ENCODE measurements around the gene VSTM4. TPM values are rescaled to one million over a fixed set of nuclear protein-coding genes. Genes with fewer than 3 reads are reported as not detected.

The VSTM4 gene
- total RNA-seq, 1 experiment from 2014 or later: 0.13 TPM

DNA sequence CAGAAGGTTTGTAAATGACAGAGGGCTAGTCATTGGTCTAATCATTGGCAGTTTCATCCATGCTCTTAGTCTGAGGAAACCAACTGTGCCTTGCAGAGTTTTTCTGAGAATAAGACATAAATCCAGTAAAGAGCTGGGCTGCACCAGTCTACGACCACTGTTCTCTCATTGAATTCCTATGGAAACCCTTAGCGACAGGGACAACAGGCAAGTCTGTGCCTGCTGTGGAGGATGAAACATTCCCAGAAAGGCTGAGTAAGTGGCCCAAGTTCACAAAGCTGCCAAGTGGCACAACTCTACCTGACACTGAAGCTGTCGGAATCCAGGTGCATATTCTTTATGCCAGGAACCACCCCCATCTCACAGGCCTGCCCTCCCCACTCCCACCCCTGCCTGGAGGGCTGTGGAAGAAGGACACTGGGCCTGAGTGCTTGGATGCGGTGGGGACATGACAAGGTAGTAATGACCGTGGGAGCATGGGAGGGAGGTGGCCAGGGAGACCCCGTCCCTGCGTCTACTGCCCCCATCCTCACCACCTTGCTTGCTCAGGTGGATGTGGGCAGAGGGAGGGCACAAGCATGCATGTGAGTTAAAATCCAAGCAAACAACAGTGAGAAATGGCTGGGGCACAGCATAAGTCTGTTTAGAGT is 58.0 kb downstream of the VSTM4 start:
- ChIA-PET CTCF (no interaction called here), POLR2A (no interaction called here)
- ATAC-seq: no peak
- intact Hi-C loops (cut with micrococcal nuclease; ENCODE audit: unreplicated experiment): no loop called here
- H3K36me3 ChIP-seq (ENCODE audit: control insufficient read depth, insufficient read depth, low read length): no peaks in the 10 kb centered on the region
- peaks cover 5% of the 10 kb centered on the region; the same call in 1 of the 2 replicates for H3K27me3 ChIP-seq (ENCODE audit: control insufficient read depth, insufficient read depth, low read length)
- peaks cover 6% of the 10 kb centered on the region for H3K9me3 ChIP-seq (ENCODE audit: control insufficient read depth, insufficient read depth, low read depth, low read length)
- in situ Hi-C loops (cut with HindIII; ENCODE audit: low pct_unique_long_range_greater_than_20kb, low sequenced_read_pairs): no loop called here
- H3K4me3 ChIP-seq (ENCODE audit: low read depth in 2 of 2, low read length in 2 of 2): no peak overlapping the region
- TF ChIP-seq, protein P1, sequence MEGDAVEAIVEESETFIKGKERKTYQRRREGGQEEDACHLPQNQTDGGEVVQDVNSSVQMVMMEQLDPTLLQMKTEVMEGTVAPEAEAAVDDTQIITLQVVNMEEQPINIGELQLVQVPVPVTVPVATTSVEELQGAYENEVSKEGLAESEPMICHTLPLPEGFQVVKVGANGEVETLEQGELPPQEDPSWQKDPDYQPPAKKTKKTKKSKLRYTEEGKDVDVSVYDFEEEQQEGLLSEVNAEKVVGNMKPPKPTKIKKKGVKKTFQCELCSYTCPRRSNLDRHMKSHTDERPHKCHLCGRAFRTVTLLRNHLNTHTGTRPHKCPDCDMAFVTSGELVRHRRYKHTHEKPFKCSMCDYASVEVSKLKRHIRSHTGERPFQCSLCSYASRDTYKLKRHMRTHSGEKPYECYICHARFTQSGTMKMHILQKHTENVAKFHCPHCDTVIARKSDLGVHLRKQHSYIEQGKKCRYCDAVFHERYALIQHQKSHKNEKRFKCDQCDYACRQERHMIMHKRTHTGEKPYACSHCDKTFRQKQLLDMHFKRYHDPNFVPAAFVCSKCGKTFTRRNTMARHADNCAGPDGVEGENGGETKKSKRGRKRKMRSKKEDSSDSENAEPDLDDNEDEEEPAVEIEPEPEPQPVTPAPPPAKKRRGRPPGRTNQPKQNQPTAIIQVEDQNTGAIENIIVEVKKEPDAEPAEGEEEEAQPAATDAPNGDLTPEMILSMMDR (IDR thresholded peaks at IDR 0.05): no peak
- no peak for TF ChIP-seq SIN3A (IDR thresholded peaks at IDR 0.05; ENCODE audit: borderline replicate concordance, insufficient read depth, low read depth, low read length)
- no peak for TF ChIP-seq POLR2AphosphoS5 (IDR thresholded peaks at IDR 0.05; ENCODE audit: low read depth, low read length)
- TF ChIP-seq TCF7L2 (IDR thresholded peaks at IDR 0.05; ENCODE audit: low read depth, low read length): no peak
- TF ChIP-seq, protein P2, sequence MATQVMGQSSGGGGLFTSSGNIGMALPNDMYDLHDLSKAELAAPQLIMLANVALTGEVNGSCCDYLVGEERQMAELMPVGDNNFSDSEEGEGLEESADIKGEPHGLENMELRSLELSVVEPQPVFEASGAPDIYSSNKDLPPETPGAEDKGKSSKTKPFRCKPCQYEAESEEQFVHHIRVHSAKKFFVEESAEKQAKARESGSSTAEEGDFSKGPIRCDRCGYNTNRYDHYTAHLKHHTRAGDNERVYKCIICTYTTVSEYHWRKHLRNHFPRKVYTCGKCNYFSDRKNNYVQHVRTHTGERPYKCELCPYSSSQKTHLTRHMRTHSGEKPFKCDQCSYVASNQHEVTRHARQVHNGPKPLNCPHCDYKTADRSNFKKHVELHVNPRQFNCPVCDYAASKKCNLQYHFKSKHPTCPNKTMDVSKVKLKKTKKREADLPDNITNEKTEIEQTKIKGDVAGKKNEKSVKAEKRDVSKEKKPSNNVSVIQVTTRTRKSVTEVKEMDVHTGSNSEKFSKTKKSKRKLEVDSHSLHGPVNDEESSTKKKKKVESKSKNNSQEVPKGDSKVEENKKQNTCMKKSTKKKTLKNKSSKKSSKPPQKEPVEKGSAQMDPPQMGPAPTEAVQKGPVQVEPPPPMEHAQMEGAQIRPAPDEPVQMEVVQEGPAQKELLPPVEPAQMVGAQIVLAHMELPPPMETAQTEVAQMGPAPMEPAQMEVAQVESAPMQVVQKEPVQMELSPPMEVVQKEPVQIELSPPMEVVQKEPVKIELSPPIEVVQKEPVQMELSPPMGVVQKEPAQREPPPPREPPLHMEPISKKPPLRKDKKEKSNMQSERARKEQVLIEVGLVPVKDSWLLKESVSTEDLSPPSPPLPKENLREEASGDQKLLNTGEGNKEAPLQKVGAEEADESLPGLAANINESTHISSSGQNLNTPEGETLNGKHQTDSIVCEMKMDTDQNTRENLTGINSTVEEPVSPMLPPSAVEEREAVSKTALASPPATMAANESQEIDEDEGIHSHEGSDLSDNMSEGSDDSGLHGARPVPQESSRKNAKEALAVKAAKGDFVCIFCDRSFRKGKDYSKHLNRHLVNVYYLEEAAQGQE (IDR thresholded peaks at IDR 0.05; ENCODE audit: insufficient read depth in 1 of 2, low read depth in 2 of 2, low read length in 1 of 2): no peak
- no TSS peak for BruUV-seq (replicated peaks)
- H3K27ac ChIP-seq (ENCODE audit: low read length): no peak overlapping the region
- DNase-seq (ENCODE audit: low read depth, low spot score): no peak
- no peaks in the 10 kb centered on the region for H3K4me1 ChIP-seq (ENCODE audit: control insufficient read depth, insufficient read depth, low read length)

DNA sequence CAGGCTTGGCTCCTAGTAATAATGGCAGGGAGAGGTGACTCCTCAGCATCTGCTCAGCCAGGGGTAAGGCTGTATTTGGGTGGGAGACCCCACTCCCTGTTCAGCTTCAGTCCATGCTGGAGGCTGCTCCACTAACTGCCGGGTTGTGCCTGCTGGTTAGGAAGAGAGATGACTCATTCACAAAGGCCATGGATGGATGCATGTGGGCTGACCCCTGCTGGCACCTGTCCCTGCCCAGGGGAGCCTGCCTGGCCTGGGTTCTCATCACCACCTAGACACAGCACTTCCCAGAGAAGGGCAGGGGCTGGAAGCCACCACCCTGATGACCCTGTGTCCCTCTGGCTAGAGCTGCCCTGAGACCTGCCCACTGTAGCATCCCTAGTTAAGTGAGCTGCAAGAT is 59.0 kb downstream of the VSTM4 start:
- in situ Hi-C loops (cut with HindIII; ENCODE audit: low pct_unique_long_range_greater_than_20kb, low sequenced_read_pairs): no loop called here
- ChIA-PET POLR2A (no interaction called here), CTCF (interaction anchor here (0.6 kb wide), 1 partner anchor 108 kb away, joined by 3 read pairs; no protein-coding TSS in a partner anchor)
- H3K9me3 ChIP-seq (ENCODE audit: control insufficient read depth, insufficient read depth, low read depth, low read length): no peaks in the 10 kb centered on the region
- H3K27me3 ChIP-seq (ENCODE audit: control insufficient read depth, insufficient read depth, low read length): peaks cover 10% of the 10 kb centered on the region; the same call in 1 of the 2 replicates
- no TSS peak for BruUV-seq (replicated peaks)
- DNase-seq (ENCODE audit: low read depth, low spot score) (no peak), ATAC-seq (no peak)
- TF ChIP-seq TCF7L2 (IDR thresholded peaks at IDR 0.05; ENCODE audit: low read depth, low read length) (no peak), POLR2AphosphoS5 (IDR thresholded peaks at IDR 0.05; ENCODE audit: low read depth, low read length) (no peak), SIN3A (IDR thresholded peaks at IDR 0.05; ENCODE audit: borderline replicate concordance, insufficient read depth, low read depth, low read length) (no peak)
- TF ChIP-seq, protein P2 (IDR thresholded peaks at IDR 0.05; ENCODE audit: insufficient read depth in 1 of 2, low read depth in 2 of 2, low read length in 1 of 2): no peak
- TF ChIP-seq, protein P1 (IDR thresholded peaks at IDR 0.05): no peak
- intact Hi-C loops (cut with micrococcal nuclease; ENCODE audit: unreplicated experiment): no loop called here
- H3K4me3 ChIP-seq (ENCODE audit: low read depth in 2 of 2, low read length in 2 of 2): no peak overlapping the region
- H3K36me3 ChIP-seq (ENCODE audit: control insufficient read depth, insufficient read depth, low read length): no peaks in the 10 kb centered on the region
- H3K4me1 ChIP-seq (ENCODE audit: control insufficient read depth, insufficient read depth, low read length): no peaks in the 10 kb centered on the region
- no peak overlapping the region for H3K27ac ChIP-seq (ENCODE audit: low read length)
